Activated CD4-positive, alpha-beta T cell treated with anti-CD3 and anti-CD28 coated beads, Interleukin-10, Interleukin-2, amounts not matched to agents 100 ng/mL and 50 ng/mL, durations not matched to agents 16 hours and 8 hours (primary cell): ENCODE data around the gene GDE1.
A peak's percentile ranks its signal among the peaks of the same experiment; 100 is the strongest.

Experiments
- DNase-seq: peaks from one replicate; pipeline ENCODE4 v3.0.0-alpha.2; 2020

GDE1 gene

GRCh38 chr16:19523559-19524355 is 1.9 kb upstream of the GDE1 start, which contains the start of gene CCP110:
CCP110 (plus strand) TSS chr16:19523942; CDS start chr16:19527882, 3,940 bp downstream.
- peak; percentile 98 for DNase-seq

DNA sequence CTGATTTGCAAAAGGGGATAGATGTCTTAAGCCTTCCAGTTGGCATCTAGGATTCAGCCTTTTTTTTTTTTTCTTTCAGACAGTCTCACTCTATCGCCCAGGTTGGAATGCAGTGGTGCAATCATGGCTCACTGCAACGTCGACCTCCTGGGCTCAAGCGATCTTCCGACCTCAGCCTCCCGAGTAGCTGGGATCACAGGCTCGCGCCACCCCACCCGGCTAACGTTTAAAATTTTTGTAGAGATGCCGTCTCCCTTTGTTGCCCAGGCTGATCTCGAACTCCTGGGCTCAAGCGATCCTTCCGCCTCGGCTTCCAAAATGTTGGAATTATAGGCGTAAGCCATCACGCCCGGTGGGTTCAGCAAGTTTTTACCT is 1.3 kb upstream of the GDE1 start:
- no peak for DNase-seq

- no peak for DNase-seq
These were observed 862 bp upstream of the GDE1 start for GRCh38 chr16:19522760-19523159.

- DNase-seq: no peak
These were observed 467 bp upstream of the GDE1 start for GRCh38 chr16:19522397-19522732.

DNA sequence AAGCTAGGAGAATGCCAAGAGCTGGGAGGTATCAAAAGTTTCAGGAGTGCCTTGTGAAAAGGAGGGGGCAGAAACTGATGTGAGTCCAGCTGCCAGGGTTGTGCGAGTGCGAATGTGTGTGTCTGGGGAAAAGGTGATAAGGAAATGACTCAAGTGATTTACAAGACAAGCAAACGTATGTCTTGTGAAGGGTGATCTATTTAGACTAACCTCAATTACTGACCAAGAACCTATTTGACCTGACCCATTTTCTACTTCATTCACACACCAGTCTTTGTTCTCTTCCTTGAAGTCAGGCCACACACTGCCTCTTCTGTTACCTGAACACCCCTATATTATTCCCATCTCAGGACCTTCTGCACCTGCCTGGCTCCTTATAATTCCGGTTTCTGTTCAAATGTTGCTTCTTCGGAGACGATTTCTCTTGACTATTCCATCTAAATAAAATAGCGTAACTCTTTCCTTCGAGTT is 1.0 kb downstream of the GDE1 start:
- DNase-seq: peak; percentile 47

- no peak for DNase-seq
These were observed 3.5 kb downstream of the GDE1 start for GRCh38 chr16:19518388-19518787.

GRCh38 chr16:19517424-19518089 is 4.3 kb downstream of the GDE1 start:
- DNase-seq: peak; percentile 80

DNA sequence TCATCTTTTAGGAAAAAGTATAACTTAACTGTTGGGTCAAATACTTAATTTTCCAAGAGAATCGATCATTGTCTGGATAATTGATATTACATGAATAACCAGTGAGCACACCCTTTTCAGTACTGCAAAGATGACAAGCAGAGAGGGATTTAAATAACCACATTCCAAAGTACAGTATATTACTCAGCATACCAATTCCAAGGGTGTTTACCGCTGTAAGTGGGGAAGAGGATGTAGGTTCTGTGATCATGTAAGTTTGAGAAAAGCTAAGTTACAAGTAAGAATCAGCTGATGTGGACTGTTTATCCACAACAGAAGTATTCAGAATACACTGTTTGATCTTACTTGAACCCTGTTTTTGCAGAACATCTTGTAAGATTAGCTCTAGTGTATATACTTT is 6.1 kb downstream of the GDE1 start:
- no peak for DNase-seq

- peak; percentile 8 for DNase-seq
These were observed 8.4 kb downstream of the GDE1 start for GRCh38 chr16:19513377-19514053.

DNA sequence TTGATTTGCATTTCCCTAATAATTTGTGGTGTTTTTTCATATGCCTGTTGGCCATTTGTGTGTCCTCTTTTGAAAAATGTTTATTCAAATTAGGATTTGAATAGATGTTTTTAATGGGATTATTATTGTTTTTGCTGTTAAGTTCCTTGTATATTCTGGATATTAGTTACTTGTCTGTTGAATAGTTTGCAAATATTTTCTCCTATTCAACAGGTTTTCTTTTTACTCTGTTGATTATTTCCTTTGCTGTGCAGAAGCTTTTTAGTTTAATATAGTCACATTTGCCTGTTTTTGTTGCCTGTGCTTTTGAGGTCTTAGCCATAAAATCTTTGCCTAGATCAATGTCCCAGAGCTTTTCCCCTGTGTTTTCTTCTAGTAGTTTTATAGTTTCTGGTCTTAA is 9.6 kb downstream of the GDE1 start:
- no peak for DNase-seq

GRCh38 chr16:19507867-19508266 is 14.0 kb downstream of the GDE1 start:
- no peak for DNase-seq

- DNase-seq: no peak
These were observed 14.9 kb downstream of the GDE1 start for GRCh38 chr16:19506965-19507364.

DNA sequence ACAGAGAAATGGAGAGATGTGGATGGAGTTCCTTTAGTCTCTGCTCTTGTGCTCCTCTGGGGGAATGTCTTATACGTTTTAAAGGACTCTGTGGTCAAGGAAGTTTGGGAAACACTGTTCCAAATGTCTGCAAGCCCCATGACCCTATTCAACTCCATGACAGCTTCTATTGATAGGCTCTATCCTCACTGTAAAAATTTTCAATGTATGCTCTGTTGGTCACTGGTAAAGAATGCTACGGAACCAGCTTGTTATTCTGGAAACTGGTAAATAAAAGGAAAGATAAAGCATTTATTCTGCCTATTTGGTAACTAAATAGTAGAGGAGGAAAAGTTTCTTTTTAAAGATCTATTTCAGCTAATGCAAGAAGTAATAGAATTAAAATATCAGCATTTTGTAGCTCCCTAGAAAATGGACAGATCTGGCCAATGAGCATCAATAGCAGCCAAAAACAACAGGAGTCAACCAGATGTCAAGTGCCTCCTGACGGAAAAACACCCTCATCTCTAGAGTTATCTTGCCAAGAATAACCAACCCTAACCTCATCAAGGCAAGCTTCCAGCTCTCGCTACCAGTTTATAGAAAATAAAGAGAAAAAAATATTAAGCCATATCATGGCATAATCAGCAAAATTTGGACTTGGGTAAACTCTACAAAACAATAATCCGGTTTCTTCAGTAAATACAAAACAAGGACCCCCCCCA is 16.1 kb downstream of the GDE1 start:
- DNase-seq: no peak

GRCh38 chr16:19503461-19504075 is 18.3 kb downstream of the GDE1 start:
- DNase-seq: no peak

DNA sequence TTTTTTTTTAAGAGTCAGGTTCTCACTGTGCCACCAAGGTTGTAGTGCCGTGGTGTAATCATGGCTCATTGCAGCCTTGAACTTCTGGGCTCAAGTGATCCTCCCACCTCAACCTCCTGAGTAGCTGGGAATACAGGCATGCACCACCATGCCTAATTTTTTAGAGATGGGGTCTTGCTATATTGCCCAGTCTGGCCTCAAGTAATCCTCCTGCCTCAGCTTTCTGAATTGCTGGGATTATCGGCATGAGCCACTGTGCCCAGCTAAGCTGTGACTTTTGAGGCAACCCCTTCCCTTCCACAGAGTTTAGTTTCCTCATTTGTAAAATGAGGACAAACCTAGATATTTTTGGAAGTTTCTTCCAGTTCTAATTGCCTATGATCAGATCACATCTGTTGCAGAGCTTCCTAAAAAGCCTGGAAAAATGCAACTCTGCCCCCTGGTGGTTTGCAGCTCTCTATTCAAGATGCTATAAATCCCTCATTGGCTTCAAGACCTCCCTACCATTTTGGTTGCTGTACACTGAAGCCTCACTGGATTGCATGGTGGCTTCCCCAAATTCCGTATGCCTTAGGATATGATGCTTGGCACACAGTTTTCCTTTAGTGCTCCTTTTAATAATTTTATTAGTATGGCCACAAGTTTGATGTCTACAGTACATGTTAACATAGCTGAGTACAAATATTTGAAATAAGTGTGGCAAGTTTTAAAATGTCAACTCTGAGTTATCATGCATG is 19.3 kb downstream of the GDE1 start:
- peak; percentile 72 for DNase-seq

DNA sequence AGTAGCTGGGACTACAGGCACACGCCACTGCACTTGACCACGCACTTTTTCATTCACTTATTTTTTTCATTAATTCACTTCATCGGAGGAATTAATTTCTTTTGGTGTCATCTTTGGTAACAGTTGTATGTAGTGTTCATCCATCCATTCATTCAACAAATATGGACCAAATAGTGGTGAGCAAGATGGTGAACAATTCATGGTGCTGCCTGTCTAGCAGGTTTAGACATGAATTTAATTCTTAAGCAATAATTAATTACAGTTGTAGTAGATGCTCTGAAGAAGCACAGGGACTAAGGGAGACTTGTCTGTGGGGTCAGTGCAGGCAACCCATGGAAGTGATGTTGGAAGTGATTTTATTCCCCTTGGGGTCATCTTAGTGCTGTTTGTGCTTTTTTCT is 22.4 kb downstream of the GDE1 start:
- DNase-seq: no peak

GRCh38 chr16:19499006-19499405 is 22.9 kb downstream of the GDE1 start:
- DNase-seq: no peak

GRCh38 chr16:19497176-19497575 is 24.7 kb downstream of the GDE1 start:
- DNase-seq: no peak

- no peak for DNase-seq
These were observed 31.3 kb downstream of the GDE1 start for GRCh38 chr16:19490619-19491018.

DNA sequence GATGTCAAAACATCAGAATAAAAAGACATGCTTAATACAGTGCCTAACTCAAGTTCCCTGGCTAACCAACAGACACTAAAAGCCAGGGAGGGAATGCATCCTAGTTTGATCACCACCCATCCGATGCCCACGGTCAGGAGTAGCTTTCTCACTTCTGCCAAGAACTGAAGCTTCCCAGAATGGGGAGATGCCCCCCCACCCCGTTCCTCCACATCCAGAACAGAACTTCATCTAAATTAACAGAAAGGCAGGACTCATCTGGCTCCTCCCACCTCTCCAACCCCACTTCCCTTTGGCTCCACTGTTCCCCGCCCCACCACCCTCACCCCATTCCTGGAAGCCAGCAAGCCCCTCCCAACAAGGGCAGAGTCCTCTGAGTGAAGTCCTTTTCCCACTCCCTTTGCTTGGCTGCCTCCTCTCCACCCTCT is 33.7 kb downstream of the GDE1 start:
- DNase-seq: no peak

DNA sequence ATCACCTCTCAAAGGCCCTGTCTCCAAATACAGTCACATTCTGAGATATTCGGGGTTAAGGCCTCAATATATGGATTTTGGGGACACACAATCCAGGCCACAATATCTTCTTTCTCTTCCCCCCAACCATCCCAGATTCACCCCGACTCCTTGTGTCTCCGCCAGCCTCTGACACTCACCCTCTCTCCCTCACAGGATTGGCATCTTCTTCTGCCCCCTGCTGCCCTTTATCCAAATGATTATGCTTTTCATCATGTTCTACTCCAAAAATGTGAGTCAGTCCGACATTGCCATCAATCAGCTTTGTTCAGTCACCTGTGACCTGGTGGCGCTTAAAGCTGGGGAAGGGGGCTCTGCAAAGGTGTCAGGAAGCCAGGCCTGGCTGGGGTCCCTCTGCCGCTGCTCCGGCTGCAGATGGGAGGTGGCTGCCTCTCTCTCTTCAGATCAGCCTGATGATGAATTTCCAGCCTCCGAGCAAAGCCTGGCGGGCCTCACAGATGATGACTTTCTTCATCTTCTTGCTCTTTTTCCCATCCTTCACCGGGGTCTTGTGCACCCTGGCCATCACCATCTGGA is 35.1 kb downstream of the GDE1 start:
- no peak for DNase-seq

DNA sequence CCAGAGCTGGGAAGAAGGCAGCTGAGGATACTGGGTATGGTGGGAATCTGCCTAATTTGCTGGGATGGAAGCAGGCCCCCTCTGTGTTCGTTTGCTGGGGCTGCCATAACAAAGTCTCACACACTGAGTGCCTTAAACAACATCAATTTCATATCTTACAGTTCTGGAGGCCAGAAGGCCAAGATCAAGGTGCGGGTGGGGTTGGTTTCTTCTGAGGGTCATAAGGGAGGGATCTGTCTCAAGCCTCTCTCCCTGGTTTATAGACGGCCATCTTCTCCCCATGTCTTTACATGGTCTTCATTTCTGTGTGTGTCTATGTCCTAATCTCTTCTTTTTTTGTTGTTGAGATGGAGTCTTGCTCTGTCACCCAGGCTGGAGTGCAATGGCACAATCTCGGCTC is 35.8 kb downstream of the GDE1 start:
- no peak for DNase-seq
